ENCODE measurements around the gene OR56A3. TPM values are rescaled to one million over a fixed set of nuclear protein-coding genes. Genes with fewer than 3 reads are reported as not detected.

Gene OR56A3
- total and polyA plus RNA-seq, 10 donors = not detected

- H3K27me3 ChIP-seq (replicated peaks in 1 of 7) = peaks cover 0 to 8% (median 0%) of the 10 kb centered on the region in 7 donors
- TF ChIP-seq POLR2A (IDR thresholded peaks at IDR 0.05) = no peak
- TF ChIP-seq CTCF (IDR thresholded peaks at IDR 0.05 in 8 of 11, conservative IDR thresholded peaks at IDR 0.05 in 3 of 11) = peak in 7 of 11 experiments; percentile 14 to 55 (median 43)
- no peak for TF ChIP-seq POLR2AphosphoS5 (IDR thresholded peaks at IDR 0.05)
- 55 to 62% (median 59%) methylated on average over 3 of the region's 3 CpGs for WGBS, 5 donors
- no peak overlapping the region for H3K27ac ChIP-seq
- H3K4me1 ChIP-seq = no peaks in the 10 kb centered on the region
- no peak for DNase-seq
- no peaks in the 10 kb centered on the region for H3K9me3 ChIP-seq
- no peaks in the 10 kb centered on the region for H3K36me3 ChIP-seq
- no peak overlapping the region for H3K4me3 ChIP-seq
- intact Hi-C loops (cut with DNase I; ENCODE audit: low total_unique reads) = no loop called here
Observed at GRCh38 chr11:5992604-5993251, 50.7 kb downstream of the OR56A3 start.

GRCh38 chr11:5994791-5995190, 52.7 kb downstream of the OR56A3 start:
- no peak overlapping the region for H3K27ac ChIP-seq

More at GRCh38 chr11:5994791-5995190, 52.7 kb downstream of the OR56A3 start:
- WGBS, 5 donors = 79 to 89% (median 86%) methylated on average over 14 of the region's 14 CpGs
- Histone ChIP-seq H3K4me3 (no peak overlapping the region), H3K36me3 (no peaks in the 10 kb centered on the region), H3K27me3 (replicated peaks in 1 of 7) (peaks cover 0 to 9% (median 0%) of the 10 kb centered on the region in 7 donors), H3K4me1 (no peaks in the 10 kb centered on the region), H3K9me3 (no peaks in the 10 kb centered on the region)
- DNase-seq = no peak
- intact Hi-C loops (cut with DNase I; ENCODE audit: low total_unique reads) = no loop called here
- TF ChIP-seq POLR2AphosphoS5 (IDR thresholded peaks at IDR 0.05) (no peak), CTCF (IDR thresholded peaks at IDR 0.05 in 8 of 11, conservative IDR thresholded peaks at IDR 0.05 in 3 of 11) (no peak), POLR2A (IDR thresholded peaks at IDR 0.05) (no peak)

Other genes starting within 250 kb of the OR56A3 start
- gene OR56B1, start 205.8 kb upstream of the OR56A3 start, total RNA-seq = 1 to 10 TPM in 4 of 7 donors, under 1 TPM in 3; 0.27 to 1.8 (median 1.0) TPM
- gene OR56B1, start 205.8 kb upstream of the OR56A3 start, polyA plus RNA-seq = under 1 TPM; 0.06 to 0.11 (median 0.08) TPM
- gene OR52N4, start 188.0 kb upstream of the OR56A3 start, total RNA-seq = 1 to 10 TPM in 6 of 7 donors, under 1 TPM in 1; 0.91 to 6.0 (median 1.6) TPM
- 1 to 10 TPM in 2 of 3 donors, under 1 TPM in 1; 0.99 to 3.7 (median 1.1) TPM for gene OR52N4, start 188.0 kb upstream of the OR56A3 start, polyA plus RNA-seq
- gene OR52N5, start 158.9 kb upstream of the OR56A3 start, total RNA-seq = not detected
- not detected for gene OR52N5, start 158.9 kb upstream of the OR56A3 start, polyA plus RNA-seq
- gene OR52N1, start 151.0 kb upstream of the OR56A3 start, total RNA-seq = not detected
- gene OR52N1, start 151.0 kb upstream of the OR56A3 start, polyA plus RNA-seq = not detected
- gene OR52N2, start 133.3 kb upstream of the OR56A3 start, total RNA-seq = not detected
- under 1 TPM in 1 of 3 donors, not detected in 2; 0.67 TPM for gene OR52N2, start 133.3 kb upstream of the OR56A3 start, polyA plus RNA-seq
- not detected for gene OR52E6, start 100.4 kb upstream of the OR56A3 start, total RNA-seq
- gene OR52E6, start 100.4 kb upstream of the OR56A3 start, polyA plus RNA-seq = not detected
- not detected for gene OR52E8, start 84.6 kb upstream of the OR56A3 start, total RNA-seq
- gene OR52E8, start 84.6 kb upstream of the OR56A3 start, polyA plus RNA-seq = not detected
- not detected for gene OR52E4, start 61.6 kb upstream of the OR56A3 start, total RNA-seq
- gene OR52E4, start 61.6 kb upstream of the OR56A3 start, polyA plus RNA-seq = not detected
- gene OR52E5, start 49.0 kb upstream of the OR56A3 start, total RNA-seq = not detected
- not detected for gene OR52E5, start 49.0 kb upstream of the OR56A3 start, polyA plus RNA-seq
- not detected for gene OR56A5, start 26.2 kb downstream of the OR56A3 start, total RNA-seq
- not detected for gene OR56A5, start 26.2 kb downstream of the OR56A3 start, polyA plus RNA-seq
- not detected for gene OR52L1, start 44.7 kb downstream of the OR56A3 start, total RNA-seq
- not detected for gene OR52L1, start 44.7 kb downstream of the OR56A3 start, polyA plus RNA-seq
- gene OR56A4, start 64.7 kb downstream of the OR56A3 start, total RNA-seq = under 1 TPM in 2 of 7 donors, not detected in 5; 0.07 to 0.11 TPM
- gene OR56A4, start 64.7 kb downstream of the OR56A3 start, polyA plus RNA-seq = not detected
- under 1 TPM in 3 of 7 donors, not detected in 4; 0.09 to 0.19 (median 0.13) TPM for gene OR56A1, start 88.5 kb downstream of the OR56A3 start, total RNA-seq
- gene OR56A1, start 88.5 kb downstream of the OR56A3 start, polyA plus RNA-seq = not detected
- gene OR56B4, start 165.4 kb downstream of the OR56A3 start, total RNA-seq = not detected
- not detected for gene OR56B4, start 165.4 kb downstream of the OR56A3 start, polyA plus RNA-seq
- 1 to 10 TPM in 1 of 7 donors, not detected in 6; 1.2 TPM for gene OR52B2, start 228.1 kb downstream of the OR56A3 start, total RNA-seq
- gene OR52B2, start 228.1 kb downstream of the OR56A3 start, polyA plus RNA-seq = not detected

All from spleen (tissue), 11 donors.